Stomach smooth muscle (tissue), 2 donors: ENCODE results near the gene CTSL.

ENCODE experiments used
- H3K27ac ChIP-seq: one replicate; pipeline ENCODE4 v1.7.0; 2013; ENCODE audit warnings: mild to moderate bottlenecking, low read length, inconsistent platforms
- H3K27me3 ChIP-seq, 2 donors: one replicate each; pipeline ENCODE4 v1.7.0; 2013; ENCODE audit warnings: low read length in 2 of 2; ENCODE audit not compliant: insufficient read depth in 2 of 2, control insufficient read depth in 1 of 2
- H3K36me3 ChIP-seq, 2 donors: one replicate each; pipeline ENCODE4 v1.7.0; 2013; ENCODE audit warnings: low read length in 2 of 2; ENCODE audit not compliant: control insufficient read depth in 2 of 2, insufficient read depth in 2 of 2
- H3K4me1 ChIP-seq: one replicate; pipeline ENCODE4 v1.7.0; 2013; ENCODE audit warnings: low read length; ENCODE audit not compliant: control insufficient read depth, insufficient read depth
- H3K4me3 ChIP-seq, 2 donors: one replicate each; pipeline ENCODE4 v1.7.0; 2013; ENCODE audit warnings: low read length in 2 of 2
- H3K9ac ChIP-seq, 2 donors: one replicate each; pipeline ENCODE4 v1.7.0; 2013; ENCODE audit warnings: low read length in 2 of 2, mild to moderate bottlenecking in 1 of 2
- H3K9me3 ChIP-seq, 2 donors: one replicate each; pipeline ENCODE4 v1.7.0; 2013; ENCODE audit warnings: low read length in 2 of 2; ENCODE audit not compliant: control insufficient read depth in 2 of 2
- donor health status: healthy.
- donor health status: Pancreatic carcinoma.

Gene CTSL

DNA sequence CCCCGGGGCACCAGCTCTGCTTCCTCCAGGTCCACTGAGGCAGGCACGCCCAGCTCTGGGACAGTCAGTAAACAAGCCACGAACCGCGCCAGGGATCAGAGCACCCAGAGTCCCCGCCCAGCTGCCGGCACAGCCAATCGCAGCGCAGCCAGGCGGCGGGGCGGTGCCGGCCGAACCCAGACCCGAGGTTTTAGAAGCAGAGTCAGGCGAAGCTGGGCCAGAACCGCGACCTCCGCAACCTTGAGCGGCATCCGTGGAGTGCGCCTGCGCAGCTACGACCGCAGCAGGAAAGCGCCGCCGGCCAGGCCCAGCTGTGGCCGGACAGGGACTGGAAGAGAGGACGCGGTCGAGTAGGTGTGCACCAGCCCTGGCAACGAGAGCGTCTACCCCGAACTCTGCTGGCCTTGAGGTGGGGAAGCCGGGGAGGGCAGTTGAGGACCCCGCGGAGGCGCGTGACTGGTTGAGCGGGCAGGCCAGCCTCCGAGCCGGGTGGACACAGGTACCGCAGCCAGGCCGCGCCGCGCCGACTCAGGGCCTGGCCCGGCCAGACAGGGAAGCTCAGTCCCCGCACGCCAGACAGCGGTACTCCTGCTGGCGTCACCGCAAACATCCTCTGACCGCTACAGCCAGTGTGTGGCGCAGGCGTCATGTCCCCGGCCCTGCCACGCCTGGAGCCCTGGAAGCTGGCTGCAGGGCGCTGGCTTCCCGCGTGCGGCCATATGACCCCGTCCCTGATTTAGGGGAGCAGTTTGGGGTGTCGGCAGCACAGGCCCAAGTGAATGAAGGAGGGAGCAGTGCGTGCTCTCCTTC lies at the start of gene CTSL:
TSS of gene CTSL (plus strand) at position 220 of the 810 bp plus-strand sequence. CDS start 1,485 bp downstream, outside the sequence.
- peaks cover 23% of the 10 kb centered on the region for H3K4me1 ChIP-seq
- peak within 1 kb of the TSS; percentile 88 to 95 for H3K9ac ChIP-seq
- H3K36me3 ChIP-seq: peaks cover 30 to 32% of the 10 kb centered on the region in 2 donors
- peak within 1 kb of the TSS; percentile 88 to 93 for H3K4me3 ChIP-seq
- no peaks in the 10 kb centered on the region for H3K27me3 ChIP-seq
- peak within 1 kb of the TSS; percentile 93 for H3K27ac ChIP-seq
- H3K9me3 ChIP-seq: no peaks in the 10 kb centered on the region

GRCh38 chr9:87676976-87677775 lies 48.7 kb upstream of the CTSL start:
- Histone ChIP-seq H3K27me3 (no peaks in the 10 kb centered on the region), H3K27ac (peak overlapping the region; percentile 18)

DNA sequence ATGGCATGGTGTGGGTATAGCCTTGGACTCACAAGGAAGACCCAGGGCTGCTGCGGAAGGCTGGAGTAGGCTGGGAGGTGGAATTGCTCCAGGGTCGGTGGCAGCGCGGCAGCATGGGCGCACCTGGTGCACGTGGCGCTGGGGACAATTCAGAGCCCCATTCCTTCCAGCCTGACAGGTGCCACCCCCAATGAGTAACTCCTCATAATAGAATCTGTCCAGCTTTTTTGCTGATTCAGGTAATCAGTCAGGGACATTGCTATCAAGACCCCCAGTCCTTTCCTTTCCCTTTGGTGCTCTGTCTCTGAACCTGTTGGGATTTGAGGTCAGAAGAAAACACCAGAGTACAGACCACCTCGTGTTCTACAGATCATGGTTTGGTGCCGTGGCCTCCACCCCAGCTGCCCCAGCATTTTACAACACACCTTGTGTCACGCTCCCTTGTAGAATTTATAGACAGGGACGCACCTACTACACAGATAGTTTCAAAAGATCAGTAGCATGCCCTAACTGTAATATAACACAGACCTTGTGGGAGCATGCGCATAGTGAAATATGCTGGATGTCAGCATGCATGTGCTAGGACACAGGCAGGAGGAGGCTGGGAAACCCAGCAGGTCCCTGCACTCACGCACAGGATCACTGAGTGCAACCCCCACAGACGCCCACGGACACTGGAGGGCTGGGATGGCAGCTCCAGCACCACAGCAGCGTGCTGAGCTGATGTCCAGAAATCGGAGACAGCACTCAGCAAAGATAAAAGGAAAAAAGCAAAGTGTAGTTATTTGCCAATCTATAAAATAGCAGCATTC lies 47.9 kb upstream of the CTSL start:
- H3K9ac ChIP-seq: no peak overlapping the region
- H3K27me3 ChIP-seq: no peaks in the 10 kb centered on the region
- H3K4me1 ChIP-seq: peaks cover 22% of the 10 kb centered on the region
- H3K27ac ChIP-seq: no peak overlapping the region
- peaks cover 19 to 21% of the 10 kb centered on the region in 2 donors for H3K36me3 ChIP-seq
- no peak overlapping the region for H3K4me3 ChIP-seq
- H3K9me3 ChIP-seq: no peaks in the 10 kb centered on the region

More at GRCh38 chr9:87676976-87677775, 48.7 kb upstream of the CTSL start:
- Histone ChIP-seq H3K4me1 (peaks cover 22% of the 10 kb centered on the region), H3K4me3 (peak overlapping the region in 1 of 2 donors; percentile 3), H3K9ac (no peak overlapping the region), H3K36me3 (peaks cover 17 to 24% of the 10 kb centered on the region in 2 donors), H3K9me3 (no peaks in the 10 kb centered on the region)

DNA sequence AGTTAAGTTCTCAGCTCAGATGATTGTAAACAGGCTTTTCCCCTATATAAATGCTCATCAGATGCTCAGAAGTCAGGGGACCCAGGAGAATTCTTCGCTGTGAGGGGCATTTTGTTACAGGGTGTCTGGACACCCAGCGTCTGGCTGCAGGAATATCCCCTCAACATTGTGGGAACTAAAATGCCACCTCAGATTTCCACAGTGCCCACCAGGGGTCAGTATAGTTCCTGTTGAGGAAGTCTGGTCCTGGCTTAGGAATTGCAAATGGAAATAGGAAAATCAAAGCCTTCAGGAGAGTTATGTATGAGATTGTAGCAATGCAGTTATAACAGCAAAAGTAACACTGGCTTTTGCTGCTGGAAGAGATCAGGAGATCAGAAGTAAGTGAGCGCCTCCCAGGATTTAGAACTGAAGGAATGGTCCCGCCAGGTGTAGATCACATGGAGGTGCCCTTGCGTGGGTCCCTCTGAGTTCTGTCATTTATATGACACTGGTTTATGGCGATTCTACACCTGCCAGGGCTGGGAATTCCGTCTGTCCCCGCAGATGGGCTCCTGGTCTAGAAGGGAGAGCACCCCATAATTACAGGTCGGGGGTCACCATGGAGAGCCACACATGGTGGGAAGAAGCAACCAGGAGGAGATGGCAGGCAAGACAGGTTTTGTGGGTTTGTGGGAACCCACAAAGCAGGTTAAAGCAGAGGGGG lies 47.1 kb upstream of the CTSL start:
- no peak overlapping the region for H3K9ac ChIP-seq
- peaks cover 14 to 16% of the 10 kb centered on the region in 2 donors for H3K36me3 ChIP-seq

GRCh38 chr9:87681271-87682061 lies 44.5 kb upstream of the CTSL start:
- H3K27me3 ChIP-seq: no peaks in the 10 kb centered on the region

More for the DNA sequence above, 47.1 kb upstream of the CTSL start:
- Histone ChIP-seq H3K4me3 (no peak overlapping the region), H3K4me1 (peaks cover 22% of the 10 kb centered on the region), H3K27me3 (no peaks in the 10 kb centered on the region), H3K27ac (no peak overlapping the region), H3K9me3 (no peaks in the 10 kb centered on the region)

DNA sequence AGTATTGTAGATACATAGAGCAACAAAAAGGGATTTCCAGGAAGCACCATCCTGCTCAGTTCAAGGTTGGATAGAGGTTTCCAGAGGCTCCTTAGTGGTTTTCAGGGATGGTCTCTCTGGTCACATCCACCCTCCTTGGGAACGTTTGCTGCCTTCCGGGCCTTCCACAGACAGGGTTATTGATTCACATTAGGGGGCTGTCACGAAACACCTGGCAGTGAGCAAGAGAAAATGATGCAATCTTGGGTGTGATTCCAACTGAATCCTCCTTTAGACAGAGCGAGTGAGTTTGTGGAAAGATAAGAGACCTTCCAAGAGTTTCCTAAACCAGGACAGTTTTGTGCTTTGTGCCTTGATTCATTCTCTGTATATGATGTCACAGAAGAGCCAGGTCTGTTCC lies 43.8 kb upstream of the CTSL start:
- Histone ChIP-seq H3K9ac (no peak overlapping the region), H3K9me3 (no peaks in the 10 kb centered on the region), H3K4me1 (peaks cover 34% of the 10 kb centered on the region), H3K27ac (no peak overlapping the region), H3K36me3 (peaks cover 13 to 20% of the 10 kb centered on the region in 2 donors), H3K27me3 (no peaks in the 10 kb centered on the region), H3K4me3 (no peak overlapping the region)

More at GRCh38 chr9:87681271-87682061, 44.5 kb upstream of the CTSL start:
- Histone ChIP-seq H3K9me3 (no peaks in the 10 kb centered on the region), H3K4me1 (peaks cover 37% of the 10 kb centered on the region), H3K27ac (no peak overlapping the region), H3K36me3 (peaks cover 13 to 16% of the 10 kb centered on the region in 2 donors), H3K9ac (no peak overlapping the region), H3K4me3 (no peak overlapping the region)

DNA sequence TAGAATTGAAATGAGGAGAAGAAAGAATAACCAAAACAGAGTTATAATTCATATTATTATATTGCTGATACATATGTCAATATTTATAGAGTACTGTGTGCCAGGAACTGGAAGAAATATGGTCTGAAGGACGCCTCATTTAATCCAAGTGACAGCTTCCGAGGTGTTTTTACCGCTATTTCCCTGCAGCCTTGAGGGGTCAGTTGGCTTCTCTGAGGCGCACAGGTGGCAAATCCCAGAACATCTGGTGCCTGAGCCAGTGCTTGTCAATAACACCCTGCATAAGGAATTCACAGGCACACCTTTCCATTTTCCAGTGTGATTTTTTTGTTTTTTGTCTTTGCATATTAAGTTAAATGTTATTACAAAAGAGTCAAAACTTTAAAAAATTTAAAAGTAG lies 43.3 kb upstream of the CTSL start:
- Histone ChIP-seq H3K9me3 (no peaks in the 10 kb centered on the region), H3K4me1 (peaks cover 32% of the 10 kb centered on the region), H3K4me3 (no peak overlapping the region), H3K9ac (no peak overlapping the region), H3K27ac (no peak overlapping the region), H3K27me3 (no peaks in the 10 kb centered on the region), H3K36me3 (peaks cover 13 to 20% of the 10 kb centered on the region in 2 donors)

- no peak overlapping the region for H3K4me3 ChIP-seq
- H3K36me3 ChIP-seq: peaks cover 13 to 23% of the 10 kb centered on the region in 2 donors
- H3K27me3 ChIP-seq: no peaks in the 10 kb centered on the region
- peaks cover 25% of the 10 kb centered on the region for H3K4me1 ChIP-seq
- H3K9me3 ChIP-seq: no peaks in the 10 kb centered on the region
- H3K9ac ChIP-seq: no peak overlapping the region
- H3K27ac ChIP-seq: peak overlapping the region; percentile 6
Observed at GRCh38 chr9:87683751-87684626, 41.9 kb upstream of the CTSL start.
